Right cardiac atrium (tissue), 5 donors: Measurements from ENCODE around the gene SLC27A2. TPM values are rescaled to one million over a fixed set of nuclear protein-coding genes. Genes with fewer than 3 reads are reported as not detected.
"Not testable (repeated sequence)": the region's sequence is repeated elsewhere in the genome, so short reads cannot be mapped to it uniquely, and the experiment has no call there.

ENCODE experiments used
- ATAC-seq, 2 donors: fragments of 200-7000 bp; cut with Tn5 transposase; one replicate each; pipeline versions ENCODE4 v1.8.0 to v1.9.1; 2020; ENCODE audit warnings: moderate library complexity in 2 of 2, mild to moderate bottlenecking in 1 of 2
- DNase-seq, 3 donors: peaks; one replicate each; pipeline ENCODE4 v3.0.0-alpha.2; 2020
- H3K27ac ChIP-seq: one replicate; pipeline ENCODE4 v1.5.1; 2013; ENCODE audit warnings: mild to moderate bottlenecking, low read length, control low read depth, moderate library complexity
- H3K27me3 ChIP-seq: one replicate; pipeline ENCODE4 v1.6.1; 2013; ENCODE audit not compliant: control insufficient read depth, insufficient read depth
- H3K4me1 ChIP-seq: one replicate; pipeline ENCODE4 v1.6.1; 2013; ENCODE audit warnings: low read length; ENCODE audit not compliant: control insufficient read depth, insufficient read depth
- H3K4me3 ChIP-seq: one replicate; pipeline ENCODE4 v1.5.1; 2013; ENCODE audit warnings: low read length, control low read depth
- H3K9me3 ChIP-seq: one replicate; pipeline ENCODE4 v1.6.1; 2013; ENCODE audit warnings: low read length; ENCODE audit not compliant: control insufficient read depth
- WGBS: extraction: QIAGEN DNeasy Blood & Tissue Kit; methylation state at CpG from one replicate; pipeline ENCODE4 v1.1.7; 2013; 5-methylcytosine and 5-hydroxymethylcytosine counted together
- intact Hi-C, 4 donors: fragments of 100-400 bp; cut with DNase I; formaldehyde crosslinking; loops; one replicate each; pipeline versions ENCODE4 v1.11.0 to v1.14.0; 2022 to 2023
- polyA plus RNA-seq: library from polyadenylated mRNA; stranded (reverse); fragments of 200-250 nt; gene quantifications from one replicate; pipeline ENCODE4 v1.2.3, GENCODE V29; 2013
- total RNA-seq, 4 donors: library from RNA; stranded (reverse); fragmentation: NEBNext Ultra II Directional; extraction: Animal tissue kit (Norgen Biotek cat#: 25700); gene quantifications; one replicate each; pipeline ENCODE4 v1.2.1, GENCODE V29; 2021
- donor health status: healthy with polysubstance abuse.
- donor health status: DM: no; HTN: yes; CAD: no.
- donor health status: DM: no; HTN: no; CAD: no.
- donor health status: DM: no; HTN: yes; CAD: no; lungs with severe emphysema.
- donor health status: DM: yes; HTN: yes; CAD: no.

The SLC27A2 gene
- total and polyA plus RNA-seq, 5 donors, result 0.11 to 0.14 TPM; not detected in 3

DNA sequence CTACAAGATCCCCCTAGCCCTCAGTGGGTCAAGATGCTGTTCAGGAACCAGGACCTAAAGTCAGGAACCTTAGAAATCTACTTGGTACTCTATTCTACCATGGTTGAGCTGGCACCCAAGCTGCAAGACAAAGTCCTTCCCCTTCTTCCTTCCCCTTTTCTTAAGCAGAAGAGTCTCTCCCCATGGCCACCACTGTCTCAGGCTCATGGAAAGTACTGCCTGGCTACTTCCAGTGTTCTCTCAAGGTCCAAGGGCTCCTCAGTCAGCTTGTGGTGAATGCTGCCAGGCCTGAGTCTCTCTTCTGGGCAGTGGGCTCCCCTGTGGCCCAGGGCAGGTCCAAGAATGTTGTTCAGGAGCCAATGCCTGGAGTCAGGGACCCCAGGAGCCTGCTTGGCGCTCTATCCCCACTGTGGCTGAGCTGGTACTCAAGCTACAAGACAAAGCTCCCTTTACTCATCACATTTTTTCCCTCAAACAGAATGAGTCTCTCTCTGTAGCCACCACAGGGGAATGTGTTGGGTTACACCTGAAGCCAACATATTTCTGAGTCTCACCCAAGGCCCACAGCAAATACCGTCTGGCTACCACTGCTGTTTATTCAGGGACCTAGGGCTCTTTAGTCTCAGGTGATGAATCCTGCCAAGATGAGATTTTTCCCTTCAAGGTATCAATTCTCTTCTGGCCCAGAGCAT lies 18.1 kb upstream of the SLC27A2 start:
- H3K27me3 ChIP-seq, result no peaks in the 10 kb centered on the region
- no peaks in the 10 kb centered on the region for H3K9me3 ChIP-seq
- H3K4me3 ChIP-seq, result no peak overlapping the region
- ATAC-seq (no peak), DNase-seq (no peak)
- H3K4me1 ChIP-seq, result no peaks in the 10 kb centered on the region
- 90% methylated on average over 2 of the region's 2 CpGs for WGBS
- intact Hi-C loops, result no loop called here
- no peak overlapping the region for H3K27ac ChIP-seq

DNA sequence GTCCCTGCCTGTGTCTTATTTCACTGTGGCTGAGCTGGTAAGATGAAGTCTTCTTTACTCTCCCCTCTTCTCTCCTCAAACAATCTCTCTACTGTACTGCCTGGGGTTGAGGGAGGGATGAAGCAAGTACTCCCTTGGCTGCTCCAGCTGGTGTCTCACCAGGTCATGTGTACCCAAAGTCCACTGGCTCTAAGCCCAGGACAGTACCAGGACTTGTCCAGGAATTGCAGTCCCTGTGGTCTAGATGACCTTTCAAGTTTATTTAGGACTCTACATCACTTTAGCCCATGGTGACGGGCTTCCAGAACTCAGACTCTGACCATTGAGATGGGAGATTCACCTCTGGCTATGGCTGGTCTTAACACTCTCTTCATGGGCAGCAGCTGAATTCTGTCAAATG lies 17.5 kb upstream of the SLC27A2 start:
- no peak overlapping the region for H3K27ac ChIP-seq
- 76% methylated on average over 1 of the region's 1 CpG for WGBS
- H3K27me3 ChIP-seq, result no peaks in the 10 kb centered on the region
- H3K4me1 ChIP-seq, result no peaks in the 10 kb centered on the region
- intact Hi-C loops, result no loop called here
- DNase-seq, result peak in 1 of 3 donors; percentile 46
- H3K4me3 ChIP-seq, result no peak overlapping the region
- ATAC-seq, result peak; percentile 61 to 88
- no peaks in the 10 kb centered on the region for H3K9me3 ChIP-seq

GRCh38 chr15:50166216-50166615 lies 15.8 kb upstream of the SLC27A2 start:
- ATAC-seq, result peak in 1 of 2 donors; percentile 66

GRCh38 chr15:50167110-50167509 lies 14.9 kb upstream of the SLC27A2 start:
- Histone ChIP-seq H3K4me3 (no peak overlapping the region), H3K9me3 (no peaks in the 10 kb centered on the region), H3K27me3 (no peaks in the 10 kb centered on the region), H3K27ac (no peak overlapping the region), H3K4me1 (no peaks in the 10 kb centered on the region)
- DNase-seq (no peak), ATAC-seq (no peak)
- intact Hi-C loops, result no loop called here

More at GRCh38 chr15:50166216-50166615, 15.8 kb upstream of the SLC27A2 start:
- Histone ChIP-seq H3K9me3 (no peaks in the 10 kb centered on the region), H3K4me1 (no peaks in the 10 kb centered on the region), H3K4me3 (no peak overlapping the region), H3K27me3 (no peaks in the 10 kb centered on the region), H3K27ac (no peak overlapping the region)
- intact Hi-C loops, result no loop called here
- no peak for DNase-seq
- WGBS, result 24% methylated on average over 1 of the region's 1 CpG

DNA sequence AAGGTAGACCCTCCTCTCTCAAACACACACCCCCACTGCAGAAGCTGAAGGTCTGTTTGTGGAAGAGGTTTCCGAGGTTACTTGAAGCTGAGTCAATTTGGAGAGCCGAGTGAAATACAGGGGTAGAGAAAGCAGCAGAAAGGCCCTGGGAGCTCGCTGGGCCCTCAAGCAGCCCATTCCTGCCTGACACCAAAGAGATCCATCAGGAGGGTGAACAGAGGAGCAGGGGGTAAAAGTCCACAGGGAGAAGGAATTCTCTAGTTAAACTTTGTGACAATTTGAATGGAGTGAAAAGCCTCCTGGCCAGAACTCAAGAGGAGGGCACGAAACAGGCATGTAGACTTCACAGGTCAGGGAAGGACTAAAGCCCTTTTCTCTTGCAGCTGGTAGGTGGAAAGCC lies 13.6 kb upstream of the SLC27A2 start:
- no peak overlapping the region for H3K4me3 ChIP-seq
- WGBS, result 89% methylated on average over 4 of the region's 4 CpGs
- H3K27me3 ChIP-seq, result no peaks in the 10 kb centered on the region
- intact Hi-C loops, result no loop called here
- H3K9me3 ChIP-seq, result no peaks in the 10 kb centered on the region
- ATAC-seq (no peak), DNase-seq (no peak)
- no peak overlapping the region for H3K27ac ChIP-seq
- no peaks in the 10 kb centered on the region for H3K4me1 ChIP-seq

- Histone ChIP-seq H3K27ac (no peak overlapping the region), H3K27me3 (no peaks in the 10 kb centered on the region), H3K4me3 (no peak overlapping the region), H3K9me3 (no peaks in the 10 kb centered on the region), H3K4me1 (no peaks in the 10 kb centered on the region)
- intact Hi-C loops, result no loop called here
- no peak for ATAC-seq
- WGBS, result 68% methylated on average over 10 of the region's 10 CpGs
- no peak for DNase-seq
These were observed 13.1 kb upstream of the SLC27A2 start for GRCh38 chr15:50168783-50169411.

- ATAC-seq, H3K4me1 ChIP-seq, H3K4me3 ChIP-seq, H3K27ac ChIP-seq, H3K9me3 ChIP-seq, DNase-seq, H3K27me3 ChIP-seq, intact Hi-C loops: not testable (repeated sequence)
- 97% methylated on average over 35 of the region's 35 CpGs for WGBS
These were observed 9.6 kb upstream of the SLC27A2 start for GRCh38 chr15:50172360-50172895.

- DNase-seq (no peak), ATAC-seq (no peak)
- H3K4me1 ChIP-seq, result no peaks in the 10 kb centered on the region
- no peak overlapping the region for H3K27ac ChIP-seq
- H3K27me3 ChIP-seq, result no peaks in the 10 kb centered on the region
- intact Hi-C loops, result no loop called here
- H3K4me3 ChIP-seq, result no peak overlapping the region
- H3K9me3 ChIP-seq, result no peaks in the 10 kb centered on the region
These were observed 5.1 kb upstream of the SLC27A2 start for GRCh38 chr15:50176869-50177268.

GRCh38 chr15:50180091-50180490 lies 1.9 kb upstream of the SLC27A2 start:
- 94% methylated on average over 3 of the region's 3 CpGs for WGBS
- DNase-seq, result no peak
- Histone ChIP-seq H3K27ac (no peak overlapping the region), H3K9me3 (no peaks in the 10 kb centered on the region), H3K27me3 (no peaks in the 10 kb centered on the region), H3K4me1 (no peaks in the 10 kb centered on the region), H3K4me3 (no peak overlapping the region)
- ATAC-seq, result no peak
- intact Hi-C loops, result no loop called here

DNA sequence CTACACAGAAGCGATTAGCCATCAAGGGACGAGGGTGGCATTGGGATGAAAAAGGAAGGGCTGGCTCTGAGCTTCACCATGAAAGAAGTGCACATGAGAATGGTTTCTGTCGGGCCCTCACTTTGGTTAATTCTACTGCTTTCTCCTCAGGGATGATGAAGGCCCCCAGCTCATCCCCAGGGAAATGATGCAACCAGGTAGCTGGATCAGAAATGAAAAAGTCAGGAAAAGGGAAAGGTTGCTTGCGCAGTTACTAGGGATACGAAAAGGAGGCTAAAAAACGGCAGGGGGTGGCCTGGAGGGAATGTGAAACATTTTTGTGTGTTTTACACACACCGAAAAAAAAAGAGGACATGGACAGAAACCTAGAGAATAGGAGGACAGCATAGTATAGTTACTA lies 1.4 kb upstream of the SLC27A2 start:
- Histone ChIP-seq H3K9me3 (no peaks in the 10 kb centered on the region), H3K4me1 (no peaks in the 10 kb centered on the region), H3K4me3 (no peak overlapping the region), H3K27ac (no peak overlapping the region), H3K27me3 (no peaks in the 10 kb centered on the region)
- ATAC-seq, result no peak
- no peak for DNase-seq
- intact Hi-C loops, result no loop called here
- whole genome bisulfite sequencing, result 86% methylated on average over 7 of the region's 7 CpGs

DNA sequence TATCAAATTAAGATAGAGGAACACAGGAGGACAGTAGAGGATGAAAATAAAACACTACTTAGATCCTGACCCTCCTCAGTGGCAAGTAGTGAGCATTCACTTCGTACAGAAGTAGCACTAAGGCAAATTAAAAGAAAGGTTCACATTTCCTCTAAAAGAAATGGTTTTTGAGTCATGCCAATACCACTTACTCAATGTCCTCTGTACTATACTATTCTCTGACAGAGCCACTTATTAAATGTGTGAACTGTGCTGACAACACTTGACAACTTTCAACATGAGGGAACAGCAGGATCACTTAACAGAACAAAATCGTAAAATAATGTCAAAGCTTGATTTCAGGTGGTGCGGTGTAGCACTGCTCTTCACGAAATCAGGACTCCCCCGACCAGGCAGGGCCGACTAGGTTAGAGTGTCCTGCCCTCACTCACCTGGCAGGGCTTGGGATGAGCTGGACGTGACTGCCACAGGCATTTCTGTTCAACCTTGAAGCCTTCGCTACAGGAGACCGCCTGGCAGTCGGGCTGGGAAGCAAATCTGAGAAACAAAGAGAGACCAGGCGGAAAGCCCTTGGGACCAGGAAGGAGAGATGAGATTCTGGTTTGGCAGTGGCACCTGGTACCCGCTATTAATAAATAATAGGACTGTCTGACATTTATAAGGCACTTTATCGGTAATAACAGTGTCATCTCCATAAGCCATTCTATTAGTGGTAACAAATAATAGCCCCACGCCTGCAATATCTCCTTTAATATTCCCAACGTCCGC lies 611 bp upstream of the SLC27A2 start:
- no peak for DNase-seq
- no peak for ATAC-seq
- H3K4me3 ChIP-seq, result peak overlapping the region; percentile 49
- 45% methylated on average over 16 of the region's 16 CpGs for WGBS
- H3K4me1 ChIP-seq, result no peaks in the 10 kb centered on the region
- H3K9me3 ChIP-seq, result no peaks in the 10 kb centered on the region
- intact Hi-C loops, result no loop called here
- no peaks in the 10 kb centered on the region for H3K27me3 ChIP-seq
- H3K27ac ChIP-seq, result no peak overlapping the region
